AG04449 (cell line): ENCODE measurements around the gene COL6A2.
"Not testable (repeated sequence)": the region's sequence is repeated elsewhere in the genome, so short reads cannot be mapped to it uniquely, and the experiment has no call there.

Source experiments
- CTCF ChIA-PET: fragments of 350-600 bp; formaldehyde crosslinking; extraction: SDS; loops from one replicate; lab custom pipeline; 2021; ENCODE audit warnings: antibody characterized with exemption; lab: Yijun Ruan, JAX
- POLR2A ChIA-PET: fragments of 400-600, 350-600 bp; formaldehyde crosslinking; extraction: SDS; loops from one replicate; lab custom pipeline; 2020; ENCODE audit warnings: antibody characterized with exemption, inconsistent platforms; lab: Yijun Ruan, JAX
- DNase-seq: peaks from one replicate; pipeline ENCODE4 v3.0.0-alpha.2; 2010; ENCODE audit warnings: low read depth, low spot score
- H3K4me3 ChIP-seq: 2 replicates; pipeline ENCODE4 v1.5.1; 2011; ENCODE audit warnings: low read depth, mild to moderate bottlenecking, control low read depth, low read length
- TF ChIP-seq, protein P1 (sequence below): IDR thresholded peaks from one replicate; pipeline ENCODE4 v1.5.1; 2011; ENCODE audit warnings: mild to moderate bottlenecking, moderate library complexity, low read length, control low read depth, inconsistent platforms; ENCODE audit not compliant: insufficient read depth; ENCODE audit errors: missing control alignments

The COL6A2 gene

DNA sequence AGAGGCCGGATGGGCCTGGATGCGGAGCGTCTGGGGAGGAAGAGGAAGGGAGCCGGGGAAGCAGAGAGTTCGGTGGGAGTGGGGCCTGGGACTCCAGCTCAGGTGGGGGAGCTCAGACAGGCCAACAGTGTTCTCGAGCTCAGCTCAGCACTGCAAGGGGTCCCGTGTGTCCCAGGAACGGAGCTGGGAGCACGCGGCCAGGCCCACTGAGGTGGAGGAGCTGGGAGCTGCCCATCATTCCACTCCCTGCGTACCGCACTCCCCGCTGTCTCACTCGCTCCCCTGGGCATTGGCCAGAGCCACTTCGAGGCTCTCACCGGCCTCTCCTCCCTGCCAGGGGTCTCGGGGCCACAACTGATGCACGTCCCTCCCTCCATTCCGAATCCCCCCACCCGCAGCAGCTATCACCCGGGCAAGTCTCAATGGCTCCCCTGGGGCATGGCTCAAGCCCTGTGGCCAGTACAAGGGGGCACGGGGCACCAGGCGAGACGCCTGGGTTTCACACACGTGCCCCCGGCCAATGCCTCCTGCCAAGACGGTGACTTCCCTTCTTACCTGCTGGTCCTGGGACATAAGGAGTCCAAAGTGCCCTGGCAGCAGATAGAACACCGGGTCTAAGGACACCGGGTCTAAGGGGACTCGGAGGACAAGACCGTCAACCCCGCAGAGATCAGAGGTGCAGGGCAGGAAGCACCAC, 30.3 kb upstream of the COL6A2 start:
- ChIA-PET POLR2A (interaction anchor here (0.5 to 1.3 kb wide), 4 partner anchors 9 to 218 kb away, joined by 3 to 8 read pairs (median 5); partner anchors contain the start of genes MCM3AP and YBEY), CTCF (interaction anchor here (0.9 to 1.8 kb wide), 6 partner anchors 12 to 97 kb away, joined by 3 to 7 read pairs (median 4); no protein-coding TSS in a partner anchor)
- TF ChIP-seq, protein P1, sequence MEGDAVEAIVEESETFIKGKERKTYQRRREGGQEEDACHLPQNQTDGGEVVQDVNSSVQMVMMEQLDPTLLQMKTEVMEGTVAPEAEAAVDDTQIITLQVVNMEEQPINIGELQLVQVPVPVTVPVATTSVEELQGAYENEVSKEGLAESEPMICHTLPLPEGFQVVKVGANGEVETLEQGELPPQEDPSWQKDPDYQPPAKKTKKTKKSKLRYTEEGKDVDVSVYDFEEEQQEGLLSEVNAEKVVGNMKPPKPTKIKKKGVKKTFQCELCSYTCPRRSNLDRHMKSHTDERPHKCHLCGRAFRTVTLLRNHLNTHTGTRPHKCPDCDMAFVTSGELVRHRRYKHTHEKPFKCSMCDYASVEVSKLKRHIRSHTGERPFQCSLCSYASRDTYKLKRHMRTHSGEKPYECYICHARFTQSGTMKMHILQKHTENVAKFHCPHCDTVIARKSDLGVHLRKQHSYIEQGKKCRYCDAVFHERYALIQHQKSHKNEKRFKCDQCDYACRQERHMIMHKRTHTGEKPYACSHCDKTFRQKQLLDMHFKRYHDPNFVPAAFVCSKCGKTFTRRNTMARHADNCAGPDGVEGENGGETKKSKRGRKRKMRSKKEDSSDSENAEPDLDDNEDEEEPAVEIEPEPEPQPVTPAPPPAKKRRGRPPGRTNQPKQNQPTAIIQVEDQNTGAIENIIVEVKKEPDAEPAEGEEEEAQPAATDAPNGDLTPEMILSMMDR: no peak
- H3K4me3 ChIP-seq: no peak overlapping the region
- no peak for DNase-seq

DNA sequence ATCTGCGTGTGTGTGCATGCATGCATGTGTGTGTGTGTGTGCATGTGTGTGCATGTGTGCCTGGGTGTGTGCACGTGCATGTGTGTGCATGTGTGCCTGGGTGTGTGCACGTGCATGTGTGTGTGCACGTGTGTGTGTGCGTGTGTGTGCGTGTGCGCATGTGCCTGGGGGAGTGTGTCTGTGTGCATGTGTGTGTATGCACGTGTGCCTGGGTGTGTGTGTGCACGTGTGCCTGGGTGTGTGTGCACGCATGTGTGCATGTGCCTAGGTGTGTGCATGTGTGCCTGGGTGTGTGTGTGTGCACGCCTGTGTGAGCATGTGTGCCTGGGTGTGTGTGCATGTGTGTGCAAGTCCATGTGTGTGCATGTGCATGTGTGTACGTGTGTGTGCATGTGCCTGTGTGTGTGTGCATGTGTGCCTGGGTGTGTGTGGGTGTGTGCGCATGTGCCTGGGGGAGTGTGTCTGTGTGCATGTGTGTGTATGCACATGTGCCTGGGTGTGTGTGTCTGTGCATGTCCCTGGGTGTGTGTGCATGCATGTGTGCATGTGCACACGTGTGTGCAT, 29.3 kb upstream of the COL6A2 start:
- H3K4me3 ChIP-seq: no peak overlapping the region
- TF ChIP-seq, protein P1: no peak
- POLR2A ChIA-PET: no interaction called here
- CTCF ChIA-PET: no interaction called here
- DNase-seq: no peak

DNA sequence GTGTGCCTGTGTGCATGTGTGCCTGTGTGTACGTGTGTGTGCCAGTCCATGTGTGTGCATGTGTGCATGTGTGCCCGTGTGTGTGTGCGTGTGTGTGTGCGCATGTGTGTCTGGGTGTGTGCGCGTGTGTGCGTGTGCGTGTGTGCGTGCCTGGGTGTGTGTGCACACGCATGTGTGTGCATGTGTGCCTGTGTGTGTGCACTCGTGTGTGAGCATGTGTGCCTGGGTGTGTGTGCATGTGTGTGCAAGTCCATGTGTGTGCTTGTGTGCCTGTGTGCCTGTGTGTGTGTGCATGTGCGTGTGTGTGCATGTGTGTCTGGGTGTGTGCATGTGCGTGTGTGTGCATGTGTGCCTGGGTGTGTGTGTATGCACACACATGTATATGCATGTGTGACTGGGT, 28.7 kb upstream of the COL6A2 start:
- ChIA-PET CTCF (no interaction called here), POLR2A (no interaction called here)
- DNase-seq: no peak
- TF ChIP-seq, protein P1: no peak
- no peak overlapping the region for H3K4me3 ChIP-seq

DNA sequence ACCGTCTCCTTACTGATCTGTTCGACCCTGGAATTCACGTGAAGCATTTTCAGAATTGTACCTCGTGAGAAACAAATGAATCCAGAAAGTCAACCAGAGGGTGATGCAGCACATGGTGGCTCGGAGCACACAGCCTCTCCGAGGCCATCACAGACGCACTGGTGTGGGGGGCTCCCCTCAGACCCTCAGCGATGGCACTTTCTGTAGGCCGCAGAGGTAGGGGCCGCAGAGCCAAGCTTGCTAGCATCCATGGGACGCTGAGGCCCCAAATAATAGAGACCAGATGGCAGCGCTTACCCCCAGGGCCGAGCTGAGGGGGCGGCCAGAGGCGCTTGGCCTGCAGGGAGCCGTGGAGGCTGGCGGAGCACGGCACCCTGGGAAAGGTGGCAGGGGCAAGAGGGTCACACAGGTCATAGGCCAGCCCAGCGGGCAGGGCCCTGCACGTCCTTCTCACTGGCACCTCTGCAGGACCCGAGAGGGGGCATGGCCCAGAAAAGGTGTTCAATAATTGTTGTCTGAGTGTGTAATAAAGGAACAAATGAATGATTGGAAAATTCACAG, 28.1 kb upstream of the COL6A2 start:
- ChIA-PET CTCF (no interaction called here), POLR2A (no interaction called here)
- no peak overlapping the region for H3K4me3 ChIP-seq
- DNase-seq: no peak
- TF ChIP-seq, protein P1: no peak

DNA sequence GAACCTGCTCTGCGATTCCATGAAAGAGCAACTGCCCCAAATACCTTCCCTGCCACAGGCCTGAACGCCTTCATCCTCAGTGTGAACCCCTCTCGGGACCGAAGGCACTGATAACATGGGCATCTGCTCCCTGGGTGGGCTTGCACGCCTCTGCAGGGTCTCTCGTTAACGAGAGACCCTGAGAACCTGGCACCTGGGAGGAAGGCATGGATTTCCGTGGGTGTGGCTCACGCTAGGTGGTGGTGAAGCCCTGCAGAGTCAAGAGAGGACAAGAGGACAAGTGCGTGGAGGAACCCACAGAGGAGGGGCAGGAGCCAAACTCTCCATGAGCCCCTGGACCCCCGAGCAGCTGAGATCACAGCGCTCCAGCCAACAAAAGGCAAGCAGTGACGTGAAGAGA, 26.8 kb upstream of the COL6A2 start:
- TF ChIP-seq, protein P1: no peak
- POLR2A ChIA-PET: no interaction called here
- CTCF ChIA-PET: no interaction called here
- no peak for DNase-seq
- no peak overlapping the region for H3K4me3 ChIP-seq

DNA sequence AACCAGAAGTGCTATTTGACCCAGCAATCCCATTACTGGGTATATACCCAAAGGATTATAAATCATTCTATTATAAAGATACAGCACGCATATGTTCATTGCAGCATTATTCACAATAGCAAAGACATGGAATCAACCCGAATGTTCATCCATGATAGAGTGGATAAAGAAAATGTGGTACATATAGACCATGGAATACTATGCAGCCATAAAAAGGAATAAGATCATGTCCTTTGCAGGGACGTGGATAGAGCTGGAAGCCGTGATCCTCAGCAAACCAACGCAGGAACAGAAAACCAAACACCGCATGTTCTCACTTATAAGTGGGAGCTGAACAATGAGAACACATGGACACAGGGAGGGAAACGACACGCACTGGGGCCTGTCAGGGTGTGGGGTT, 21.2 kb upstream of the COL6A2 start:
- ChIA-PET POLR2A (interaction anchor here (0.6 to 1.0 kb wide), 2 partner anchors 10 to 104 kb away, joined by 3 to 4 read pairs; no protein-coding TSS in a partner anchor), CTCF (interaction anchor here (1.6 kb wide), 1 partner anchor 103 kb away, joined by 3 read pairs; no protein-coding TSS in a partner anchor)
- not testable (repeated sequence) for H3K4me3 ChIP-seq, DNase-seq
